HepG2 (cell line): Measurements from ENCODE around the gene ADGRB3. TPM values are rescaled to one million over a fixed set of nuclear protein-coding genes. Genes with fewer than 3 reads are reported as not detected.

Experiments
- ATAC-seq: fragments of 200-7000 bp; cut with Tn5 transposase; 3 replicates; pipeline ENCODE4 v1.9.1; 2020; ENCODE audit warnings: mild to moderate bottlenecking, moderate library complexity
- BruUV-seq: library from RNA; stranded (reverse); fragments of 400-500 nt; replicated peaks from 2 replicates; lab custom pipeline; 2021; lab: Mats Ljungman, UMichigan
- CTCF ChIA-PET: fragments of 300-600 bp; formaldehyde crosslinking; extraction: SDS; loops from one replicate; lab custom pipeline; 2021; ENCODE audit warnings: low total read pairs, inconsistent platforms, low intra/inter-chr PET ratio; lab: Yijun Ruan, JAX
- POLR2A ChIA-PET: fragments of 350-600 bp; sonication (Branson Sonifier 250); formaldehyde crosslinking; loops from one replicate; lab custom pipeline; 2020; ENCODE audit warnings: antibody characterized with exemption, inconsistent platforms; lab: Yijun Ruan, JAX
- DNase-seq: peaks from one replicate; pipeline ENCODE4 v3.0.0-alpha.2; 2015; ENCODE audit warnings: low spot score
- FAIRE-seq: peaks from 3 replicates; lab custom pipeline; 2011; peaks lifted over from hg19 to GRCh38; lab: Jason Lieb, UNC
- H2AFZ ChIP-seq: one replicate; pipeline ENCODE4 v1.6.1; 2011; ENCODE audit warnings: low read length, inconsistent platforms
- H3K27ac ChIP-seq: fragments of 300-600 bp; 3 replicates; pipeline ENCODE4 v1.8.0; 2011; ENCODE audit warnings: mixed run types, mild to moderate bottlenecking, mixed read lengths, low read length, inconsistent platforms; ENCODE audit not compliant: insufficient read depth; ENCODE audit errors: extremely low read length
- H3K27me3 ChIP-seq, 2 experiments: fragments of 200-600 bp in 1 of 2; 2 replicates in 1 of 2; 3 replicates in 1 of 2; pipeline versions ENCODE4 v1.6.0 to v1.8.0; 2011; ENCODE audit warnings: low read length in 2 of 2, mild to moderate bottlenecking in 2 of 2, moderate library complexity in 2 of 2, inconsistent platforms in 1 of 2; ENCODE audit not compliant: insufficient read depth in 2 of 2, control insufficient read depth in 1 of 2
- H3K36me3 ChIP-seq, 2 experiments: fragments of 200-600 bp in 1 of 2; replicated peaks in 1 of 2; 2 replicates in 1 of 2; 3 replicates in 1 of 2; pipeline versions ENCODE4 v1.5.1 to v1.8.0; 2011; ENCODE audit warnings: low read length in 2 of 2, inconsistent platforms in 1 of 2; ENCODE audit not compliant: insufficient read depth in 2 of 2, control insufficient read depth in 1 of 2
- H3K4me1 ChIP-seq: 2 replicates; pipeline ENCODE4 v1.5.1; 2012; ENCODE audit warnings: low read length, inconsistent platforms; ENCODE audit not compliant: insufficient read depth
- H3K4me2 ChIP-seq: 2 replicates; pipeline ENCODE4 v1.6.0; 2011; ENCODE audit warnings: low read depth, low read length, inconsistent platforms
- H3K4me3 ChIP-seq, 3 experiments: fragments of 200-600 bp in 1 of 3; sonication (generic), shearing (Covaris generic) in 1 of 3; replicated peaks in 1 of 3; 2 replicates each; pipeline ENCODE4 v1.5.1; 2011 to 2016; ENCODE audit warnings: low read length in 3 of 3, inconsistent platforms in 2 of 3, low read depth in 2 of 3, mild to moderate bottlenecking in 2 of 3, control low read depth in 1 of 3, mixed read lengths in 1 of 3; ENCODE audit not compliant: insufficient read depth in 1 of 3
- H3K79me2 ChIP-seq: one replicate; pipeline ENCODE4 v1.6.1; 2011; ENCODE audit warnings: low read length, inconsistent platforms; ENCODE audit not compliant: insufficient read depth
- H3K9ac ChIP-seq: 2 replicates; pipeline ENCODE4 v1.6.0; 2011; ENCODE audit warnings: mild to moderate bottlenecking, low read depth, low read length, inconsistent platforms; ENCODE audit not compliant: insufficient read depth
- H3K9me3 ChIP-seq: 2 replicates; pipeline ENCODE4 v1.5.1; 2012; ENCODE audit warnings: mild to moderate bottlenecking, low read length
- H4K20me1 ChIP-seq: 2 replicates; pipeline ENCODE4 v1.6.0; 2011; ENCODE audit warnings: inconsistent platforms, mild to moderate bottlenecking, low read length, moderate library complexity; ENCODE audit not compliant: insufficient read depth
- ATF7-NPFF ChIP-seq: sonication (generic); formaldehyde crosslinking; IDR thresholded peaks from 2 replicates; pipeline ENCODE4 v1.8.1; 2023; ENCODE audit warnings: mild to moderate bottlenecking, low read depth, missing genetic modification reagents, moderate library complexity
- DRAP1 ChIP-seq: IDR thresholded peaks from 2 replicates; pipeline ENCODE4 v1.6.1; 2016; ENCODE audit warnings: missing genetic modification reagents, missing compliant biosample characterization
- IKZF5 ChIP-seq: IDR thresholded peaks from 2 replicates; pipeline ENCODE4 v1.6.1; 2018; ENCODE audit warnings: missing genetic modification reagents, mild to moderate bottlenecking, missing compliant biosample characterization
- IRX3 ChIP-seq: sonication (generic); formaldehyde crosslinking; IDR thresholded peaks from 2 replicates; pipeline ENCODE4 v1.8.1; 2023; ENCODE audit warnings: mild to moderate bottlenecking, low read depth, missing genetic modification reagents, borderline replicate concordance
- JARID2 ChIP-seq: sonication (generic); formaldehyde crosslinking; IDR thresholded peaks from 2 replicates; pipeline ENCODE4 v1.8.1; 2023; ENCODE audit warnings: missing genetic modification reagents, inconsistent platforms; ENCODE audit not compliant: insufficient replicate concordance
- NFATC3 ChIP-seq: sonication (generic); formaldehyde crosslinking; IDR thresholded peaks from 2 replicates; pipeline ENCODE4 v1.5.1; 2020; ENCODE audit warnings: mild to moderate bottlenecking, missing genetic modification reagents
- RFXANK ChIP-seq: IDR thresholded peaks from 2 replicates; pipeline ENCODE4 v1.6.1; 2016
- SATB2 ChIP-seq: sonication (generic); formaldehyde crosslinking; IDR thresholded peaks from 2 replicates; pipeline ENCODE4 v1.5.0; 2020; ENCODE audit warnings: missing genetic modification reagents
- TARDBP ChIP-seq: sonication (generic); formaldehyde crosslinking; IDR thresholded peaks from 2 replicates; pipeline ENCODE4 v1.8.0; 2022; ENCODE audit warnings: mild to moderate bottlenecking, missing genetic modification reagents
- ZBTB1 ChIP-seq: sonication (generic); formaldehyde crosslinking; IDR thresholded peaks from 2 replicates; pipeline ENCODE4 v1.4.0; 2020; ENCODE audit warnings: missing genetic modification reagents, borderline replicate concordance
- ZBTB3 ChIP-seq: sonication (generic); formaldehyde crosslinking; IDR thresholded peaks from 2 replicates; pipeline ENCODE4 v1.4.0; 2020; ENCODE audit warnings: low read depth, mild to moderate bottlenecking, moderate library complexity, missing genetic modification reagents, borderline replicate concordance
- ZMYM3 ChIP-seq: sonication (generic); formaldehyde crosslinking; IDR thresholded peaks from 2 replicates; pipeline ENCODE4 v1.5.1; 2020; ENCODE audit warnings: mild to moderate bottlenecking, missing genetic modification reagents
- ZNF207 ChIP-seq: fragments of 450-650 bp; IDR thresholded peaks from 2 replicates; pipeline ENCODE4 v1.6.1; 2016; ENCODE audit warnings: antibody characterized with exemption, borderline replicate concordance
- ZNF224 ChIP-seq: sonication (generic); formaldehyde crosslinking; IDR thresholded peaks from 2 replicates; pipeline ENCODE4 v1.5.0; 2020; ENCODE audit warnings: mild to moderate bottlenecking, missing genetic modification reagents
- ZNF335 ChIP-seq: sonication (generic); formaldehyde crosslinking; IDR thresholded peaks from 2 replicates; pipeline ENCODE4 v1.4.0; 2020; ENCODE audit warnings: missing genetic modification reagents
- ZNF605 ChIP-seq: sonication (generic); formaldehyde crosslinking; IDR thresholded peaks from 2 replicates; pipeline ENCODE4 v1.8.0; 2022; ENCODE audit warnings: mild to moderate bottlenecking, missing genetic modification reagents
- WGBS: methylation state at CpG from one replicate; pipeline ENCODE4 v1.1.6; 2017; ENCODE audit warnings: low lambda C conversion rate; 5-methylcytosine and 5-hydroxymethylcytosine counted together
- in situ Hi-C: cut with HindIII; loops from 2 replicates; pipeline ENCODE4 v1.10.0; 2017; ENCODE audit warnings: low pct_unique_long_range_greater_than_20kb; ENCODE audit not compliant: extremely low pct_ligation_motif_present
- intact Hi-C: fragments of 100-400 bp; cut with micrococcal nuclease; formaldehyde crosslinking; loops from one replicate; pipeline ENCODE4 v1.10.0; 2022; ENCODE audit not compliant: unreplicated experiment
- polyA plus RNA-seq, 8 experiments: library from polyadenylated mRNA; depleted of rRNA in 3 of 8; stranded (reverse) in 7 of 8; unstranded in 1 of 8; fragments of >200 nt; fragmentation: Illumina TruSeq in 4 of 8; extraction: Trizol in 4 of 8; gene quantifications; 2 replicates each; pipeline versions ENCODE4 v1.2.1 to v1.2.3, GENCODE V29; 2011 to 2016; ENCODE audit warnings: low read depth in 4 of 8, missing spikeins in 1 of 8, mixed read lengths in 1 of 8; ENCODE audit not compliant: insufficient read depth in 1 of 8
- total RNA-seq, 5 experiments: library from RNA; depleted of rRNA; stranded (reverse); fragments of >200 nt; fragmentation: Illumina TruSeq; extraction: Trizol; gene quantifications; 2 replicates each; pipeline ENCODE4 v1.2.3, GENCODE V29; 2016; ENCODE audit warnings: low read depth in 1 of 5

Gene ADGRB3
- total and polyA plus RNA-seq, 2 of the 13 experiments (the other 11 are each of a cell fraction or from before 2014, with no cell fraction given), result not detected

GRCh38 chr6:68680264-68680663, 45.2 kb downstream of the ADGRB3 start:
- DNase-seq (no peak), ATAC-seq (no peak), FAIRE-seq (no peak)
- H3K4me3 ChIP-seq, result no peak overlapping the region
- no peaks in the 10 kb centered on the region for H3K36me3 ChIP-seq
- no peaks in the 10 kb centered on the region for H3K79me2 ChIP-seq
- in situ Hi-C loops (no loop called here), intact Hi-C loops (no loop called here)
- H3K4me2 ChIP-seq, result no peak overlapping the region
- CTCF ChIA-PET, result no interaction called here
- POLR2A ChIA-PET, result no interaction called here
- H3K9me3 ChIP-seq, result no peaks in the 10 kb centered on the region
- 3% methylated on average over 2 of the region's 2 CpGs for WGBS
- BruUV-seq, result no TSS peak
- H3K27ac ChIP-seq, result no peak overlapping the region
- no peaks in the 10 kb centered on the region for H3K27me3 ChIP-seq
- H3K4me1 ChIP-seq, result no peaks in the 10 kb centered on the region
- no peak overlapping the region for H3K9ac ChIP-seq
- H2AFZ ChIP-seq, result no peak overlapping the region
- TF ChIP-seq ZNF224 (no peak), TARDBP (CRISPR knock-in tag) (no peak), ATF7-NPFF (no peak), IRX3 (CRISPR knock-in tag) (no peak), ZNF207 (no peak), SATB2 (CRISPR knock-in tag) (no peak), ZBTB1 (CRISPR knock-in tag) (no peak), ZNF335 (CRISPR knock-in tag) (no peak), ZNF605 (no peak), DRAP1 (CRISPR knock-in tag) (no peak), IKZF5 (CRISPR knock-in tag) (no peak), ZBTB3 (CRISPR knock-in tag) (no peak), JARID2 (CRISPR knock-in tag) (no peak), NFATC3 (CRISPR knock-in tag) (no peak), RFXANK (CRISPR knock-in tag) (no peak), ZMYM3 (CRISPR knock-in tag) (no peak)
- H4K20me1 ChIP-seq, result no peaks in the 10 kb centered on the region
